HG03442 (cell line): ENCODE data around the gene CCDC80.

Experiments
- ATAC-seq: cut with Tn5 transposase; IDR thresholded peaks from one replicate; pipeline ENCODE4 v1.9.1; 2021; ENCODE audit warnings: mild to moderate bottlenecking, moderate library complexity; ENCODE audit not compliant: unreplicated experiment

Gene CCDC80

GRCh38 chr3:112633757-112634156 lies 7.2 kb downstream of the CCDC80 start:
- no peak for ATAC-seq

GRCh38 chr3:112633191-112633590 lies 7.8 kb downstream of the CCDC80 start:
- no peak for ATAC-seq

GRCh38 chr3:112632596-112632995 lies 8.3 kb downstream of the CCDC80 start:
- ATAC-seq: no peak

GRCh38 chr3:112631257-112631656 lies 9.7 kb downstream of the CCDC80 start:
- ATAC-seq: no peak

GRCh38 chr3:112629425-112629824 lies 11.5 kb downstream of the CCDC80 start:
- no peak for ATAC-seq

- ATAC-seq: no peak
Measured at GRCh38 chr3:112627919-112628466, 12.9 kb downstream of the CCDC80 start.

- ATAC-seq: no peak
Measured at GRCh38 chr3:112627419-112627818, 13.5 kb downstream of the CCDC80 start.

- ATAC-seq: no peak
Measured at GRCh38 chr3:112623717-112624116, 17.2 kb downstream of the CCDC80 start.

- ATAC-seq: no peak
Measured at GRCh38 chr3:112623213-112623612, 17.7 kb downstream of the CCDC80 start.

- ATAC-seq: peak; percentile 50
Measured at GRCh38 chr3:112619295-112619694, 21.6 kb downstream of the CCDC80 start.

GRCh38 chr3:112617285-112617684 lies 23.7 kb downstream of the CCDC80 start:
- ATAC-seq: no peak

GRCh38 chr3:112615989-112616731 lies 24.8 kb downstream of the CCDC80 start:
- no peak for ATAC-seq

- no peak for ATAC-seq
Measured at GRCh38 chr3:112611752-112612515, 29.0 kb downstream of the CCDC80 start.

- no peak for ATAC-seq
Measured at GRCh38 chr3:112610121-112610520, 30.8 kb downstream of the CCDC80 start.

GRCh38 chr3:112607863-112608262 lies 33.1 kb downstream of the CCDC80 start:
- ATAC-seq: no peak

GRCh38 chr3:112606098-112606497 lies 34.8 kb downstream of the CCDC80 start:
- ATAC-seq: no peak

- no peak for ATAC-seq
Measured at GRCh38 chr3:112605285-112605684, 35.7 kb downstream of the CCDC80 start.

- ATAC-seq: no peak
Measured at GRCh38 chr3:112604536-112604935, 36.4 kb downstream of the CCDC80 start.

GRCh38 chr3:112602217-112602838 lies 38.6 kb downstream of the CCDC80 start:
- ATAC-seq: no peak

- ATAC-seq: no peak
Measured at GRCh38 chr3:112598731-112599130, 42.2 kb downstream of the CCDC80 start.

- ATAC-seq: no peak
Measured at GRCh38 chr3:112597945-112598344, 43.0 kb downstream of the CCDC80 start.

- no peak for ATAC-seq
Measured at GRCh38 chr3:112594856-112595255, 46.1 kb downstream of the CCDC80 start.
